SU-DHL-6 (cell line): ENCODE results near the gene FBLN7.
"Not testable (repeated sequence)": the region's sequence is repeated elsewhere in the genome, so short reads cannot be mapped to it uniquely, and the experiment has no call there.

ENCODE experiments used
- H2AFZ ChIP-seq: fragments of 200-600 bp; sonication (generic); 2 replicates; pipeline ENCODE4 v1.6.1; 2014; ENCODE audit warnings: low read depth, mild to moderate bottlenecking, moderate library complexity, mixed read lengths, antibody characterized with exemption, low read length; ENCODE audit not compliant: severe bottlenecking
- H3F3A ChIP-seq: fragments of 200-600 bp; shearing (Covaris generic); 2 replicates; pipeline ENCODE4 v1.6.0; 2016; ENCODE audit warnings: antibody characterized with exemption, mild to moderate bottlenecking; ENCODE audit not compliant: insufficient read depth
- H3K27ac ChIP-seq: fragments of 200-600 bp; sonication (generic); 2 replicates; pipeline ENCODE4 v1.5.1; 2016; ENCODE audit warnings: low read depth, mild to moderate bottlenecking, low read length, moderate library complexity, mixed read lengths
- H3K27me3 ChIP-seq: fragments of 200-600 bp; sonication (generic), shearing (Covaris generic); 2 replicates; pipeline ENCODE4 v1.6.0; 2014; ENCODE audit warnings: mild to moderate bottlenecking, low read length
- H3K36me3 ChIP-seq: fragments of 200-600 bp; sonication (generic); 2 replicates; pipeline ENCODE4 v1.6.1; 2014; ENCODE audit warnings: mild to moderate bottlenecking, low read length, mixed read lengths
- H3K4me2 ChIP-seq: fragments of 300-600, 200-600 bp; shearing (Covaris generic), sonication (generic); 2 replicates; pipeline ENCODE4 v1.6.0; 2014; ENCODE audit warnings: low read length, low read depth, mild to moderate bottlenecking; ENCODE audit not compliant: poor library complexity, severe bottlenecking
- H3K4me3 ChIP-seq: fragments of 200-600 bp; sonication (generic); 2 replicates; pipeline ENCODE4 v1.5.1; 2014; ENCODE audit warnings: antibody characterized with exemption, low read length, mild to moderate bottlenecking, mixed read lengths; ENCODE audit not compliant: insufficient read depth, poor library complexity, severe bottlenecking
- H3K79me2 ChIP-seq: fragments of 200-600 bp; sonication (generic); 2 replicates; pipeline ENCODE4 v1.6.1; 2014; ENCODE audit warnings: mild to moderate bottlenecking, low read length, moderate library complexity; ENCODE audit not compliant: insufficient read depth
- H3K9ac ChIP-seq: fragments of 200-600 bp; sonication (generic); 2 replicates; pipeline ENCODE4 v1.7.0; 2014; ENCODE audit warnings: mild to moderate bottlenecking, low read length
- H3K9me2 ChIP-seq: fragments of 200-600 bp; sonication (generic); replicated peaks from 2 replicates; pipeline ENCODE4 v1.6.1; 2014; ENCODE audit warnings: low read length; ENCODE audit not compliant: insufficient read depth
- H3K9me3 ChIP-seq: fragments of 200-600 bp; sonication (generic); 2 replicates; pipeline ENCODE4 v1.6.1; 2014; ENCODE audit warnings: low read length, mixed read lengths; ENCODE audit not compliant: insufficient read depth
- H4K20me1 ChIP-seq: fragments of 200-600 bp; sonication (generic); 2 replicates; pipeline ENCODE4 v1.6.1; 2014; ENCODE audit warnings: low read depth, mild to moderate bottlenecking, antibody characterized with exemption, low read length, moderate library complexity, mixed read lengths
- CTCF ChIP-seq: fragments of 200-600 bp; sonication (generic); IDR thresholded peaks from one replicate; pipeline ENCODE4 v1.5.1; 2017; ENCODE audit warnings: antibody characterized with exemption, mild to moderate bottlenecking, low read length, moderate library complexity; ENCODE audit not compliant: insufficient read depth, poor library complexity, severe bottlenecking
- EZH2phosphoT487 ChIP-seq: fragments of 200-600 bp; sonication (generic), shearing (Covaris generic); conservative IDR thresholded peaks from 2 replicates; pipeline ENCODE4 v1.6.1; 2018; ENCODE audit warnings: mild to moderate bottlenecking, antibody characterized with exemption, low read length, moderate library complexity, mixed read lengths

FBLN7 gene

GRCh38 chr2:112134120-112134519 lies 4.1 kb upstream of the FBLN7 start:
- no peaks in the 10 kb centered on the region for H3K79me2 ChIP-seq
- H3K4me3 ChIP-seq: no peak overlapping the region
- TF ChIP-seq CTCF (no peak), EZH2phosphoT487 (no peak)
- H4K20me1 ChIP-seq: no peaks in the 10 kb centered on the region
- H3K9me2 ChIP-seq: no peaks in the 10 kb centered on the region
- no peak overlapping the region for H3K27ac ChIP-seq
- H3K27me3 ChIP-seq: no peaks in the 10 kb centered on the region
- H3K9me3 ChIP-seq: no peaks in the 10 kb centered on the region
- H3K36me3 ChIP-seq: no peaks in the 10 kb centered on the region
- H3K9ac ChIP-seq: no peak overlapping the region
- H2AFZ ChIP-seq: no peak overlapping the region
- no peak overlapping the region for H3K4me2 ChIP-seq
- no peaks in the 10 kb centered on the region for H3F3A ChIP-seq

GRCh38 chr2:112136096-112136495 lies 2.1 kb upstream of the FBLN7 start:
- Histone ChIP-seq H3K27ac (no peak overlapping the region), H4K20me1 (no peaks in the 10 kb centered on the region), H3K4me2 (no peak overlapping the region), H3K27me3 (no peaks in the 10 kb centered on the region), H3K4me3 (no peak overlapping the region), H3K9me2 (no peaks in the 10 kb centered on the region), H3K36me3 (no peaks in the 10 kb centered on the region), H3K79me2 (no peaks in the 10 kb centered on the region), H2AFZ (no peak overlapping the region), H3K9me3 (no peaks in the 10 kb centered on the region), H3K9ac (no peak overlapping the region), H3F3A (no peaks in the 10 kb centered on the region)
- TF ChIP-seq CTCF (no peak), EZH2phosphoT487 (no peak)

GRCh38 chr2:112137516-112138158 lies 548 bp upstream of the FBLN7 start:
- Histone ChIP-seq H2AFZ (no peak overlapping the region), H3K79me2 (no peaks in the 10 kb centered on the region), H3K4me3 (no peak overlapping the region), H3K9me3 (no peaks in the 10 kb centered on the region), H3K9me2 (no peaks in the 10 kb centered on the region), H3K36me3 (no peaks in the 10 kb centered on the region), H3K27me3 (no peaks in the 10 kb centered on the region), H3F3A (no peaks in the 10 kb centered on the region), H3K27ac (no peak overlapping the region), H4K20me1 (no peaks in the 10 kb centered on the region), H3K9ac (no peak overlapping the region), H3K4me2 (no peak overlapping the region)
- TF ChIP-seq CTCF (no peak), EZH2phosphoT487 (no peak)

- H3K79me2 ChIP-seq, H4K20me1 ChIP-seq, H3K27ac ChIP-seq, H2AFZ ChIP-seq, H3K36me3 ChIP-seq, H3F3A ChIP-seq, H3K9me3 ChIP-seq, H3K4me3 ChIP-seq, H3K27me3 ChIP-seq, H3K9ac ChIP-seq, H3K9me2 ChIP-seq, H3K4me2 ChIP-seq: not testable (repeated sequence)
Observed at GRCh38 chr2:112139033-112139614, 939 bp downstream of the FBLN7 start.

- not testable (repeated sequence) for H3K9me3 ChIP-seq, H3K9ac ChIP-seq, H3F3A ChIP-seq, H3K4me2 ChIP-seq, H3K27ac ChIP-seq, H4K20me1 ChIP-seq, H3K9me2 ChIP-seq, H3K36me3 ChIP-seq, H3K79me2 ChIP-seq, H3K27me3 ChIP-seq, H3K4me3 ChIP-seq, H2AFZ ChIP-seq
Observed at GRCh38 chr2:112139661-112140204, 1.5 kb downstream of the FBLN7 start.
